Measurements from ENCODE around the gene HLCS. TPM values are rescaled to one million over a fixed set of nuclear protein-coding genes. Genes with fewer than 3 reads are reported as not detected.

HLCS gene
- total and polyA plus RNA-seq, 10 of the 15 experiments (the other 5 are each of a cell fraction or from before 2014, with no cell fraction given): 1.5 to 12.7 (median 9.6) TPM

DNA sequence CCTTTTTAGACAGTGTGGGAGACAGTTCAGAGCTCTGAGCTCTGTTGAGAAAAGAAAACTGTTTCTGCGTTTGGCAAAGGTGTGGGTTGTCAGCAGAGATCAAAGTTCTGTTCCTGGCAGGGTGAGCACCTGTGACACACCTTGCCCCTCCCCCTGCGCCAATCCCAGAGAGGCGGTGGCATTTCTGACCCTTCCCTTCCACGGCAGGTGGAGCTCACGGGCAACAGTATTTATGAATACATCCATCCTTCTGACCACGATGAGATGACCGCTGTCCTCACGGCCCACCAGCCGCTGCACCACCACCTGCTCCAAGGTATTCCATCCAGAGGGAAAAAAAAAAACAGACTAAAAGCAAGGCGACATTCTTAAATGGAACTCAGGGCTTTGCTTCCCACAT is 246.9 kb downstream of the HLCS start:
- WGBS (ENCODE audit: insufficient coverage, insufficient replicate concordance, low lambda C conversion rate, missing lambda C conversion rate): 57% methylated on average over 10 of the region's 10 CpGs
- Histone ChIP-seq H3K9me3 (replicated peaks; ENCODE audit: control insufficient read depth, insufficient read depth, low read length) (no peaks in the 10 kb centered on the region), H3K27me3 (replicated peaks in 1 of 2; ENCODE audit: control insufficient read depth in 2 of 2, insufficient read depth in 2 of 2, low read length in 1 of 2) (peaks cover 0 to 4% of the 10 kb centered on the region in 2 experiments; a peak in 3 of 4 replicates), H3K79me2 (ENCODE audit: control insufficient read depth, insufficient read depth, low read length) (no peaks in the 10 kb centered on the region), H4K20me1 (ENCODE audit: control insufficient read depth, insufficient read depth) (no peaks in the 10 kb centered on the region), H3K4me1 (ENCODE audit: control insufficient read depth, insufficient read depth, low read length) (no peaks in the 10 kb centered on the region), H3K36me3 (ENCODE audit: control insufficient read depth in 2 of 2, insufficient read depth in 2 of 2, low read length in 1 of 2) (no peaks in the 10 kb centered on the region), H3K27ac (ENCODE audit: control insufficient read depth, insufficient read depth) (no peak overlapping the region), H3K4me3 (no peak overlapping the region), H2AFZ (ENCODE audit: control insufficient read depth, low read depth, low read length) (no peak overlapping the region), H3K4me2 (ENCODE audit: control insufficient read depth, insufficient read depth) (no peak overlapping the region), H3K9ac (ENCODE audit: control insufficient read depth, insufficient read depth, low read length) (no peak overlapping the region)
- FAIRE-seq (no peak), ATAC-seq (no peak), DNase-seq (ENCODE audit: low read depth, low spot score) (no peak)
- ChIA-PET CTCF (no interaction called here), RAD21 (ENCODE audit: unreplicated experiment) (no interaction called here), POLR2A (no interaction called here), SMC1A (ENCODE audit: uncharacterized antibody, unreplicated experiment) (no interaction called here)
- in situ Hi-C loops (cut with MboI) (no loop called here), intact Hi-C loops (cut with micrococcal nuclease; ENCODE audit: unreplicated experiment) (loop anchor here (10.0 kb wide), 1 partner anchor 295 kb away; no protein-coding TSS in a partner anchor)
- no TSS peak for BruUV-seq (replicated peaks)
- no peak for TF ChIP-seq IRF5 (IDR thresholded peaks at IDR 0.05; ENCODE audit: borderline replicate concordance)
- TF ChIP-seq ATF7 (IDR thresholded peaks at IDR 0.05; ENCODE audit: low read depth): no peak
- no peak for TF ChIP-seq MEF2B (IDR thresholded peaks at IDR 0.05; ENCODE audit: partially characterized antibody, poor library complexity, severe bottlenecking)
- TF ChIP-seq TARDBP (IDR thresholded peaks at IDR 0.05; ENCODE audit: borderline replicate concordance): no peak
- TF ChIP-seq SMC3 (IDR thresholded peaks at IDR 0.05; ENCODE audit: borderline replicate concordance, low read length): no peak
- TF ChIP-seq STAT1 (conservative IDR thresholded peaks at IDR 0.05): no peak
- TF ChIP-seq DPF2 (IDR thresholded peaks at IDR 0.05): no peak
- TF ChIP-seq SREBF1 (IDR thresholded peaks at IDR 0.05; ENCODE audit: low read length): no peak
- TF ChIP-seq, protein P1, sequence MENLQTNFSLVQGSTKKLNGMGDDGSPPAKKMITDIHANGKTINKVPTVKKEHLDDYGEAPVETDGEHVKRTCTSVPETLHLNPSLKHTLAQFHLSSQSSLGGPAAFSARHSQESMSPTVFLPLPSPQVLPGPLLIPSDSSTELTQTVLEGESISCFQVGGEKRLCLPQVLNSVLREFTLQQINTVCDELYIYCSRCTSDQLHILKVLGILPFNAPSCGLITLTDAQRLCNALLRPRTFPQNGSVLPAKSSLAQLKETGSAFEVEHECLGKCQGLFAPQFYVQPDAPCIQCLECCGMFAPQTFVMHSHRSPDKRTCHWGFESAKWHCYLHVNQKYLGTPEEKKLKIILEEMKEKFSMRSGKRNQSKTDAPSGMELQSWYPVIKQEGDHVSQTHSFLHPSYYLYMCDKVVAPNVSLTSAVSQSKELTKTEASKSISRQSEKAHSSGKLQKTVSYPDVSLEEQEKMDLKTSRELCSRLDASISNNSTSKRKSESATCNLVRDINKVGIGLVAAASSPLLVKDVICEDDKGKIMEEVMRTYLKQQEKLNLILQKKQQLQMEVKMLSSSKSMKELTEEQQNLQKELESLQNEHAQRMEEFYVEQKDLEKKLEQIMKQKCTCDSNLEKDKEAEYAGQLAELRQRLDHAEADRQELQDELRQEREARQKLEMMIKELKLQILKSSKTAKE (IDR thresholded peaks at IDR 0.05; ENCODE audit: low read depth, poor library complexity, severe bottlenecking): no peak
- TF ChIP-seq RAD21 (IDR thresholded peaks at IDR 0.05; ENCODE audit: insufficient read depth, low read depth, low read length): no peak
- TF ChIP-seq ETV6 (conservative IDR thresholded peaks at IDR 0.05 in 1 of 2, IDR thresholded peaks at IDR 0.05 in 1 of 2; ENCODE audit: borderline replicate concordance in 1 of 2, low read depth in 1 of 2): no peak
- TF ChIP-seq, protein P2, sequence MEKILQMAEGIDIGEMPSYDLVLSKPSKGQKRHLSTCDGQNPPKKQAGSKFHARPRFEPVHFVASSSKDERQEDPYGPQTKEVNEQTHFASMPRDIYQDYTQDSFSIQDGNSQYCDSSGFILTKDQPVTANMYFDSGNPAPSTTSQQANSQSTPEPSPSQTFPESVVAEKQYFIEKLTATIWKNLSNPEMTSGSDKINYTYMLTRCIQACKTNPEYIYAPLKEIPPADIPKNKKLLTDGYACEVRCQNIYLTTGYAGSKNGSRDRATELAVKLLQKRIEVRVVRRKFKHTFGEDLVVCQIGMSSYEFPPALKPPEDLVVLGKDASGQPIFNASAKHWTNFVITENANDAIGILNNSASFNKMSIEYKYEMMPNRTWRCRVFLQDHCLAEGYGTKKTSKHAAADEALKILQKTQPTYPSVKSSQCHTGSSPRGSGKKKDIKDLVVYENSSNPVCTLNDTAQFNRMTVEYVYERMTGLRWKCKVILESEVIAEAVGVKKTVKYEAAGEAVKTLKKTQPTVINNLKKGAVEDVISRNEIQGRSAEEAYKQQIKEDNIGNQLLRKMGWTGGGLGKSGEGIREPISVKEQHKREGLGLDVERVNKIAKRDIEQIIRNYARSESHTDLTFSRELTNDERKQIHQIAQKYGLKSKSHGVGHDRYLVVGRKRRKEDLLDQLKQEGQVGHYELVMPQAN (conservative IDR thresholded peaks at IDR 0.05): no peak
- no peak for TF ChIP-seq NFIC (IDR thresholded peaks at IDR 0.05; ENCODE audit: low read depth, low read length)
- no peak for TF ChIP-seq FOS (IDR thresholded peaks at IDR 0.05; ENCODE audit: borderline replicate concordance, extremely low read depth, insufficient read length)
- no peak for TF ChIP-seq HDAC2 (IDR thresholded peaks at IDR 0.05)
- TF ChIP-seq LARP7 (IDR thresholded peaks at IDR 0.05): no peak
- TF ChIP-seq, protein P3, sequence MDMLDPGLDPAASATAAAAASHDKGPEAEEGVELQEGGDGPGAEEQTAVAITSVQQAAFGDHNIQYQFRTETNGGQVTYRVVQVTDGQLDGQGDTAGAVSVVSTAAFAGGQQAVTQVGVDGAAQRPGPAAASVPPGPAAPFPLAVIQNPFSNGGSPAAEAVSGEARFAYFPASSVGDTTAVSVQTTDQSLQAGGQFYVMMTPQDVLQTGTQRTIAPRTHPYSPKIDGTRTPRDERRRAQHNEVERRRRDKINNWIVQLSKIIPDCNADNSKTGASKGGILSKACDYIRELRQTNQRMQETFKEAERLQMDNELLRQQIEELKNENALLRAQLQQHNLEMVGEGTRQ (IDR thresholded peaks at IDR 0.05; ENCODE audit: borderline replicate concordance, low read depth, low read length): no peak
- no peak for TF ChIP-seq RCOR1 (conservative IDR thresholded peaks at IDR 0.05; ENCODE audit: low read depth, low read length)

Data from GM12878 (cell line).